GM18511 (cell line): ENCODE results near the gene SHC1.
A peak's percentile ranks its signal among the peaks of the same experiment; 100 is the strongest.

Source experiments
- ATAC-seq: cut with Tn5 transposase; IDR thresholded peaks from one replicate; pipeline ENCODE4 v1.9.1; 2021; ENCODE audit warnings: mild to moderate bottlenecking, moderate library complexity; ENCODE audit not compliant: unreplicated experiment

The SHC1 gene

GRCh38 chr1:154958681-154959425, 11.7 kb downstream of the SHC1 start:
- ATAC-seq: no peak

DNA sequence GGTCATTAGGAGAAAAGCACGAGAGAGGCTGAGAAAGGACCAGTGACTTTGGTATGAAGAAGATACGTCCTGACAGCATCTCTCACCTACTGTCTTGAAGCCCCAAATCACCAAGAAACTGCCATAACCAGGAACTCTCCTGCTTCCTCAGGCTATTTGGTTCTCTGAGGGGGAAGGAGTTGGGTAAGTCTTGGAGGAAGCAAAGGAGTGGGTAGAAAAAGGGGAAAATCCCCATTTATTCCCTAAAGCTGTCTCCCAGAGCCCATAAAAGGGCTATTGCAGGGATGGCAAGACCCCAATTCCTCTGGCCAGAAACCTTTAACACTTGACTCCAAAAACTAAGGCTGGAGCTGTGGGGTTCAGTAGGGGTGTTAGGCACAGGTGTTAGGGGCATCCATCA, 12.5 kb downstream of the SHC1 start:
- no peak for ATAC-seq

DNA sequence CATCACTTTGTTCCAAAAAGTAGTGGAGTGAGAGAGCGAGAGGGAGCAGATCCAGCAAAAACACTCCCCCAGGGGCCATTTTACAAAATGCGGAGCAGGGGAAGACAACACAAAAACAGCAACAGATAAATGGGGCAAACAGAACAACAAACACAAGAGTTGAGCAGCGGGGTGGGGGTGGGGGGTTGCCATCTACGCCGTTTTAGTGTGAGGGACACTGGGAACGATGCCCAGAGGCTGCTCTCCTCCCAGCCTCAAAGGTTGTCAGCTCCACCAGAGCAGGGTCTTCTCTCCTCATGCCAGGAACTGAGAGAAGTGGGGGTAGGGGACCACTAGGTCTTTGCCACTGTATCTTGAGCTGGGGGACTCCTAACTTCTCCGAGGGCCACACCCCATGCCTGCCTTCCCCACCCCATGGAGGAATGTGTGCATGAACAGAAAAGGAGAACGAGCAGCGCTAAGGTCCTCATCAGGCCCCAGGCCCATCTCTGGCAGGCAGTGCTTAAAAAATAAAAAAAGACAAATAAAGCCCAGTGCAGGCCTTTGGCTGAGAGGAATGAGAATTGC, 13.4 kb downstream of the SHC1 start:
- ATAC-seq: no peak

DNA sequence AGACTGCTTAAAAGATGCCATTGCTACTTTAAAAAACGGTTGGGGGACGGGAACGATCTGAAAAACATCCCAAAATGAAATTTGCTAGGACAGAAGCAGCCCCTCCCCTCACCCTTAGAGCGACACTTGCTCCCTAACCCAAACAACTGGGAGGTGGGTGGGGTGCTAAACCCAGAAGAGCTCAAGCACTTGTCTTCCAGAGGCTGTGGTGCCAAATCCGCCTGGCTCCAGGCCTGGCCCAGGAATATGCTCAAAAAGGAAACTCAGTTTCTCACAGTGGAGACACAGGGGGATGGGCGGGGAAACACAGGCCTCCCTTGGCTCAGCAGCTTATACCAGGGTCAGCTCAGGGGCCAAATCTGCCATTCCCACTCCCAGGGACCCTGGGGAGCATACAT, 14.0 kb downstream of the SHC1 start:
- ATAC-seq: no peak

DNA sequence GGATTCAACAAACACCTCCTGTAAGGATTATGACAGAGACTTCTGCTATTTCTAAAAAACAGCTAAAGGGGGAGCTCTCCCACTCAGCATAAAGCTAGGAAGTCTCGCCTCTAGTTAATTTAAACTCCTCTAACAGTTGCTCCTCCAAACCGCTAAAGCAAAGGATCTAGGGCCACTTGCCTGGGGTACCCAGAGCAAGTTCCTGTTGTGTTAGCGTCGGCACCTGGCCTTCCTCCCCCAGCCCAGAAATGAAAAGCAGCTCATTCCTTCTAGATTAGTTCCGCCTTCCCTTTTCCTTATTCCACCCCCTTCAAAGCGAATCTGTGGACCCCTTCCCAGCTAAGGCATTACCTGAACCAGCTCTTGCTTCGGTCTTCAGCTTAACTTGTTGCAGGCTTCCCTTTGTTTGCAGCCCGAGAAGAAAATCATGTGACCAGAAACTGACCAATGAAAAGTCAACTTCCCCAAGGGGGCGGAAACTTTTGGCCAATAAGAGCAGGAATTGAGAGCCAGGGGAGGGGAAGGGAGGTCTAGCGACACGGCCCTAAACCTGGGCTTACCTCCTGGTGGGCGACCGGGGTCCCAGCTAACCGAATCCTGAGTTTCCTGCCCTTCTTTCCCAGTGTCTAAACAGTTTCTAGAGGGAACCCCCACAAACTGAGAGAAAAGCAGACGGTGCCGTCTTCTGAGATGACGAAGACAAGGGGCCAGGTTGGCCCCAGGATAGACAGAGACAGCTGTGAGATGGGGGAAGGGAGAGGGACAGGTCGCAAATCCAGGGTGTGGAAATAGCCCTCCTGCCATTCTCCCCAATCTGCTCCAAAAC, 14.6 kb downstream of the SHC1 start, which contains the start of gene PBXIP1:
PBXIP1 (minus strand) TSS at position 382 of the 826 bp plus-strand sequence. CDS start 2,378 bp downstream, outside the sequence.
- ATAC-seq: peak; percentile 77

DNA sequence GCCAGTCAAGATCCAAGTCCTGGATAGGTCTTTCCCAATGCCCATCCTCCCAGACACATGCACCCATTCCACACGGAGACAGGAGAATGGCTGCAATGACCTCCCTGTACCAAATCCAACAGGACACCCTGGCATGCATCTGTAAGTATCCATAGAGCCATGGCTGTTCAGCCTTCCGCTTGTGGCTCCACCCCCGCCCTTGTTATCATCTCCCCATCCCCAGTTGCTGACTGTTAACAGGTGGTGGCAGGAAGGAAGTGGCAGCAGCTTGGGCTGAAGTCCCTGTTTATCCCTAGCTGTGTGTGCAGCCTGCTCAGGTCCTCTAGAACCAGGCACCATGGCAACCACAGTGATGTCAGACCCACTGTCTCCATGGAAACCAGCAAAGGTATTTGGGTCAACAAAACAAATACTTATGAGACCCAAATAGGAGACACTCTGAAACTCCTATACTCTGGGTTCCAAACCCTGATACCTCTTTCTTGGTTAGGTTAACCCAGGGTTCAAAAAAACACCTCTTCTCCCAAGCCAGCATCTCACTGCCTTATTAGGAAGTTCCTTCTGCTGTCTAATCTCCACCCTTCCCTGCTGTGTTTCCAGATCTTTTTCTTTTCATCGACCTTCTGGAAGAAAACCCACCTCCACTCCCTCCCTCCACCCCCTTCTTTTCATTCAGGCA, 15.4 kb downstream of the SHC1 start:
- peak; percentile 39 for ATAC-seq

DNA sequence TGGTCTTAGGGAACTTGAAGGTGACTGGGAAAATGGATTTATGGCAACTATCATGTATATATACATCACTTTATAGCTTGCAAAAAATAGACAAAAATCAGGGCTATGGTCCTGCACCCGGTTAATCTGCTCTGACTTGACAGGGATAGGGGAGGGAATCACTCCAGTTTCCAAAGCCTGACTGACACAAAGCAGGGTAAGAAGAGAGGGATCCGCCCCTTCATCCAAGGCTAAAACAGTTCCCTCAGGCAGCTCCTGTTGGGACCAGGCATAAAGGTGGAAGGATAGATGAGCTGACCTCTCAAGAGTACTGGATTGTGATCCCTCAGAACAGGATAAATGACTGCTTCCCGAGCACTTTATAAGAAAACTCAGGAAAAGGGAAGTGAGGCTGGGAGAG, 16.0 kb downstream of the SHC1 start:
- ATAC-seq: no peak

GRCh38 chr1:154953611-154954038, 16.9 kb downstream of the SHC1 start:
- no peak for ATAC-seq

- ATAC-seq: no peak
These were observed 17.9 kb downstream of the SHC1 start for GRCh38 chr1:154952664-154953063.

- ATAC-seq: no peak
These were observed 18.5 kb downstream of the SHC1 start for GRCh38 chr1:154951901-154952657.

DNA sequence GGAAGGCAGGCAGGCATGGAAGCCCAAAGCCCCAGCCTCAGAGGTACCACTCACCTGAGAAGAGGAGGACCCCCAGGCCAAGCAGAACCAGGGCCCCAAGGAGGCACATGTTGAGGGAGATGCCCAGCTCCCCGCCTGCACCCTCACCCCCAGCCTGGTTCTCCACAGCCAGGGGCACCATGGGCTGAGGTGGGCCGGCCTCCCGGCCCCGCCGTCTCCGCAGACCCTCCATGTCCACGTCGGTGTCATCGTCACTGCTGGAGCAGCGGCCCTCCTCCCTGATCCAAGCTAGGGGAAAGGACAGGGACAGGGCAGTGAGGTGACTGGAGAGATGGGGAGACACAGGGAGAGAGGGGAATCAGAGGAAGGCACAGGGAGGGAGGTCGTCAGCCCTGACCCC, 22.5 kb downstream of the SHC1 start:
- ATAC-seq: no peak

- ATAC-seq: no peak
These were observed 24.3 kb downstream of the SHC1 start for GRCh38 chr1:154945962-154946850.

- no peak for ATAC-seq
These were observed 25.2 kb downstream of the SHC1 start for GRCh38 chr1:154945160-154945961.

DNA sequence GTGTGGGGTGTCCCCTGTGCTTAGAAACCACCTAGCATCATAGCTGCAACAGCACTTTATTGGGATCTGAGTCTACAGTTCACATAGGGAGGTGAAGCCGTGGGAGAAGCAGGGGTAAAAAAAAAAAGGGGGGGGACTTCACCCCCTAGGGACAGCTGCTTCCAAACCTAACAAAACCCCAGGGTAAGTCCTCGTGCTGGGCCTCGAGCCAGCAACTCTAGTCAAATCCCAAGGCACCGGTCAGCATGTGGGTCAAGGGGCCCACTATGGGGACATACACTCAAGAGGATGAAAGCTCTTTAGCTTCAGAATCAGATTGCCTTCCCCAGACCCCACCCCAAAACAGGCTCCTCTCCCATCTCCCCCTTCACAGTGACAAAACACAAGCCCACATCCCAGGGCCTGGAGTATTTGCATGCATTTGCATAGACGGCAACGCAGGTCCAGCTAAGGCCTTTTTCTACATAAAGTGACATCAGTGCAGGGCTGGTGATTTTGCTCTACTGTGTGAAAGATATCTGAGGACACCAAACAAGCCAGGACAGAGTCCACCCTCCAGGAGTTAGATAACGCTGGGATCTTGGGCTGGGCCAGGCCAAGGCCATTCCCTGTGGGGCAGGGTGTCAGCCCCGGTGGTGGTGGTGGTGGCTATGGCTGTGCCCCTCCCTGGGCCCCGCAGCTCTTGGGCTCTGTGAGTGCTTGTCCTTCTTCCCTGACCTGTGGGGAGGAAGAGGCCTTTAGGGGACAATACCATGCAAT, 26.0 kb downstream of the SHC1 start:
- no peak for ATAC-seq

DNA sequence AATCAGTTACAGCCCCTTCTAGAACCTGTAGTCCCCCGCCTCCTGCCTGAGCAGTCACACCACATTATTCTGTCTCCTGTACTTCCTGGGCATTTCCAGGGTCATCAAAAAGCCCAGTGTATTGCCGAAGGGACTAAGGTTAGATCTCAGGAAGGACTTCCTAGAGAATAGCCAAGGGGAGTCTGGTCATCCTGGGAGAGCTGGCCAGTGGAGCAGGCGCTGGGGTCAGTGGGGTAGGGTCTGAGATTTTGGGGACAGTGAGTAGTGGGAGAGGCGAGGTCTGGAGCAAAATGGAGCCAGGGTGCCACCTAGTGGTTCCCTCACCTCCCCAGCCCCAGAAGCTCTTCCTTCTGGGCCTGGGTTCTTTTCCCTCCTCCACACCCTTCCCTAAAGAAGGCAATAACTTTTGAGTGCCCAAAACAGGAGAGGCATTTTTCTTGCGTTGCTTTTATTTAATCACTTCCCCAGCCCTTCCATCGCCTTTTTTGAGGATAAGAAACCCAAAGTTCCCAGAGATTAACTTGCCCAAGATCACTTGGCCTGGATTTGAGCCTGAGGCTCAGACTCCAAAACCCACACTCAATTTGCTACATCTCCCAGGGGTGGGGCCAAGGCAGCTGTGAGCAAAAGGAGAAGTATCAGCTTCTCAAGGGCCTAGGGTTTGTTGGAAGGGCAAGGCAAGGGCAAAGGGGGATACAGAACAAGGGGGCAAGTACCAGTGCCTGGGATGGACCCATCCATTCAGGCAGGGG, 26.7 kb downstream of the SHC1 start:
- no peak for ATAC-seq

DNA sequence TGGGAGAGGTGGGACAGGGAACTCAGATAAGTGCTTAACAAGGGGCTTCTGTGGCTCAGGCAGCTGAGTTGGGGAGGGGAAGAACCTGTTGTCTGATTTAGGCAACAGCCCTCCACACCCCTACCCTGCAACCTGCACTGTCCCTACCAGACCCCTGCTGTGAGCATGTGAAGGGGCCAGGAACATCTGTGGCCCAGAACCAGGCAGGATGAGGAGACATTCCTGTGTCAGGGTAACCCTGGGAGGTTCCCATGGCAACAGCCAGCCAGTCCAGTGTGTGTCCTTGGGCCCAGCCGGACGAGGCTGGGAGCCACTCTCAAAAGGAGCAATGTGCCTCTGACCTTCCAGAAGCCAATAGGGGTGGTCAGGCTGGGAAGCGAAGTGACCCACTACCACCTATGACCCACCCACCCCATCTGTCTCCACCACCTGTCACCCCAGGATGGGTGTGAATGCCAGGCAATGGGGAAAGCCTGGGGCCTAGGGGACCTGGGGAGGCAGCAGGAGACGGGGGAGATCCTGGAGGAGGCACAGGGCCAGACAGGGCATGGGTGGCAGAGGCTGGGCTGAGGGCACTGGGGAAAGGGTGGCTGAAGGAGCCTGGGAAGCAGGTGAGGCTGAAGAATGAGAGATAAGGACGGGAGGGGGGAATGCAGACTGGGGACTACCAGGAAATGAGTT, 29.1 kb downstream of the SHC1 start:
- ATAC-seq: no peak
